Fibroblast of gingiva (primary cell): Measurements from ENCODE around the gene FGFR3.

Experiments used
- DNase-seq: peaks from one replicate; pipeline ENCODE4 v3.0.0-alpha.2; 2011; ENCODE audit warnings: low read depth

FGFR3 gene

DNA sequence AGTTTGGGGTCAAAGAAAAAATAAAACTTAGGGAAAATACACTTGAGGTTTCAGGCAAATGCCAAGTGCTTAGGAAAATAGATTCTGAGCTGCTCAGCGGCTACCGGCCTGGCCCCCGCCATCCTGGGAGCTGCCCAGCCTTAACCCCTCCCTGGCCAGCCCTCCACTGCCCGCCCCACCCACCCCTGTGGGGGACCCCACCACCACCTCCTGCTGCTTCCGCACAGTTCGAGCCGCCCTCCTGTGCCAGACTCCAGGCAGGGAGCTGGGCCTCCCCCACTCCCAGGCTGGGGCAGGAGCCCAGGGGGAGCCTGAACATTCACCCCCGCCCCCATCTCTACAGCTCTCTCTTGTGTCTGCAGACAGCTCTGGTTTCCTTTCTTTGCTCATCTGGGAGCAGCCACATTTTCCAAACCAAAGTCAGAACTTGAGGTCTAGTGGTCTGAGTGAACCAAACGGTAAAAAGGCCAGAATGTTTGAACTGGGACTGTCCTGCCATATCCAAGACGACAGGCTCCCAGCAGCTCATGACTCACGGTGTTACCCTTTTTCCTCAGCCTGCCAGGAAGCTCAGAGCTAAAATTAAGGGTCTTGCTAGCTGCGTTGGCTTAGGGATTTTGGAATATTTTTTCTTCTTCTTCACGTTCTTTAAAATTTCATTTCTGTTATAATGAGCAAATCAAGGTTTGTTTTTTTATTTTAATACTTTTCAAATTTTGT lies 4.7 kb upstream of the FGFR3 start:
- no peak for DNase-seq

DNA sequence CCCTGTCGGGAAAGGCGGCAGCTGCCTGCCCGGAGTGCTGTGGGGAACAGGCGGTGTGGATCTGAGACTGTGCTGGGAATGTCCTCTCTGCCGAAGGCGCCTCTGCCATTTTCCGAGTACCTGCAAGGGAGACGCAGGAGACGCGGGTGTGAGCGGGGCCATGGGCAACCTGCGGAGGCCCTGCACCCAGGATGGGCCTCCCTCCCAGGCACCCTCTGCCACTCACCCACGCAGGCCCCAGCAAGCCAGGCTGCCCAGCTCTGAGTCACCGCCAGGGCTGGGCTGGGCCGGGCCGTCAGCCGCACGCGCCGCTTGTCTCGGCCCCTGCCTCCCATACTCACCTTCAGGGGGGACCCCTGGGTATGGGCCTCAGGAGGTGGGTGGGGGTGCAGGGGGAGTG lies 3.5 kb upstream of the FGFR3 start:
- no peak for DNase-seq

DNA sequence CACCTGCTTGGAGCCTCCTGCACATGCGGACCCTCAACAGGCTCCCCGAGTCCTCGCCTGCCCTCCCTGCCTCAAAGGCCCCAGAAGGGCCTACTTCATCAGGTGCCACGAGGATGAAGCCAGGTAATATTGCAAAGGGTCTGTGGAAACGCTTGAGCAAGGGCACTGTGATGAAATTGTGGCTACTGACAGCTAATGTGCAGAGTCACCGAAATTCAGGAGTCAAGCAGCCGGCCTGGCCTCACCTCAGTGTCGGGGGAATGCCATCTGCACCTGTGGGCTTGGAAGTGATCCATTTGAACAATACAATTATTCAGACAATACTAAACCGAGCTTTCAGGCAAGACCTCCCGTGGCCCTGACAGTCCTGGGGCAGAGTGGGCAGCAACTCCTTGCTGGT lies 3.1 kb upstream of the FGFR3 start:
- no peak for DNase-seq

DNA sequence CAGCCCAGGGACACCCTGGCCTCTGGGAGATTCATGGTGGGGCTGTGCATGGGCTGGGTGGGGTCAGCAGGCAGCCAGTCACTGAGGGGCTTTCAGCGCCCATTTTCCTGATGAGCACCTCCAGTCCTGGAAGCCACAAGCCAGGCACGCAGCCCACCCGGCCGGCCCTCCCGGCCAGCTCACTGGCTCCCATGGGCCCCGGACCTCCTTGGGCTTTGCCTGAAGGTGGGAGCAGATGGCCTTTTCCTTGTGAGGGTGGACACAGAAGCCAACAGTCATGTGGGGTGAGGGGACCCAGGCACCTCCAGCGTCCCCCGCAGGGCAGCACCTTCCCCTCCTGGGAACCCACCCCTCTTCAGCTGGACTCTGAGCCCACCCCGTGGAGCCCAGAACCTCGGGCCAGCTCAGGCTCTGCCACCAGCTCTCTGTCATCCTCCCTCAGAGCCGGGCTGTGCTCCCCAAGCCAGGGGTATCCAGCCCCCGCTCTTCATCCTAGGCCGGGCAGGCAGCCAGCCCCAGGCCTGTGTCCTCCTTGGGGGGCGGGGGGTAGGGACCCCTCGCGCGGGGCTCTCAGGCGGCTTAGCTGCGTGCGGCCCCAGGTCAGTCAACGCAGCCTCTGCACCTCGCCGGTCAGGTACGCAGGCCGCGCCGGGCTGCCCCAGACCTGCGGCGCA lies 798 bp upstream of the FGFR3 start:
- DNase-seq = no peak

DNA sequence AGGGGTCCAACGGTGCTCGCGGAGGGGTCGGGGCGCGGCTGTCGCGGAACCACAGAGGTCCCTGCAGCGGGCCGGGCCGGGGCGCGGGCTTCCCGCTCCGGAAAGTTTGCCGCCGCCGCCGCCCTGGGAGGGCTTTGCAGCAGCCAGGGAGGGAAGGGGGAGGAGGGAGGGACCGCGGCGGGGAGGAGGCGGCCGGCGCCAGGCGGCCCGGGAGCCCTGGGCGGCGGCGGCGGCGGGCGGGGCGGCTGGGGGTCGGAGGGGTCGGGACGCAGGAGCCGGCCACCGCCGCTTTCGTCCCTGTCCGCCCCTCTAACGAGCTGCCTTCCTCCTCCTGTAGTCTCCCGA lies 375 bp downstream of the FGFR3 start:
- no peak for DNase-seq

DNA sequence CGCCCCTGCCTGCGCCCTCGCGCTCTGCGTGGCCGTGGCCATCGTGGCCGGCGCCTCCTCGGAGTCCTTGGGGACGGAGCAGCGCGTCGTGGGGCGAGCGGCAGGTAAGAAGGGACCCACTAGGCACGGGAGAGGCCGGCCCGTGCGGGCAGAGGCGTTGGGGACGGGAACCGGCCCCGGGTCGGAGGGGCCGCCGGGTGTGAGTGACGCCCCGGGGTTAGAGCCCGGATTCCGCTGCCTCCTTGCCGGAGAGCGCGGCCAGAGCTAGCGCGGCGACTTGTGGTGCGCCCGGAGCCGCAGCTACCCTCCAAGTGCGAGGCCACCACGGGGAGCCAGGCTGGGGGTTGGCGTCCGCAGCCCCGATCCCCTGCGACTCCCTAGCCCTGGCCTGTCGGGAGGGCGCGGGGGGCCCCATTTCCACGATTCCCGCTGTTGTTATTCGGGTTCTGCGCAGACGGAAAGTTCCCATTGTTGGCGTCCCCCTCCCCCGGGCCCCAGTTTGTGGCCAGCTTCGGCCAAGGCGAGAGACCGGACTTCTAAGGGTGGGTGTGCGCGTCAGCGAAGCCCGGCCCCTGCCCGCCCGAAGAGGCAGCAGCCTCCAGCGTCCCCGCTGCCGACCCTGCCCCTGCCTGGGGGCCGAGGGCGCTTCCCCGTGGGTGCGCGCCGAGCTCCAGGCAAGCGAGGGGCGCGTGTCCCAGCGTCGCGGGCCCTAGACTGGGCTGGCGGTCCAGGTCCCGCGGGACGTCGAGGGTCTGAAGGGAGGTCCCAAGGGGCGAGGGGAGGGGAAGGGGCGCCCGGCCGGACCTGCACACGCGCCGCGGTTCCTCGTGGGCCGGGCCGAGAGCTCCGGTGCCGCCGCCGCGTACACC lies 1.1 kb downstream of the FGFR3 start:
- no peak for DNase-seq

DNA sequence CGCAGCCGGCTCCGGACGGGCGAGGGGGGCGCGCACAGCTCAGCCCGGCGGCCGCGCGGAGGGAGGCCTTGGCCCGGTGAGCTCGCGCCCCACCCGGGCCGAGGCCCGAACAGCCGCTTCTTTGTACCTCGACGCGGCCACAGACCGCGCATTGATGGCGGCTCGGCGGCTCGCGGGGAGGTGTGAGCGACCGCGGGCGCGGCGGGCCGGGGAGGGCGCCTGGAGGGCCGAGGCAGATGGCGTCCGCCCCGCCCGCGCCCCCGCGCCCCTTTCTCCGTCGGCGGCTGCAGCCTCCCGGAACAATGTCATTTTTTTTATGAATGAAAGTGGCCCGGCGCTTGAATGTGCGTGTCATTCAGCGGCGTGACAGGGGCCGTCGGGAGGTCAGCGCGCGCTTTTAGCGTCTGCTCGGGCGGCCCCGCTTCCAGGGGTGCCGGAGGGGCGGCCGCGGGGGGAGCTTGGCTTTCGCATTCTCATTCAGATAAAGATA lies 1.8 kb downstream of the FGFR3 start:
- no peak for DNase-seq

DNA sequence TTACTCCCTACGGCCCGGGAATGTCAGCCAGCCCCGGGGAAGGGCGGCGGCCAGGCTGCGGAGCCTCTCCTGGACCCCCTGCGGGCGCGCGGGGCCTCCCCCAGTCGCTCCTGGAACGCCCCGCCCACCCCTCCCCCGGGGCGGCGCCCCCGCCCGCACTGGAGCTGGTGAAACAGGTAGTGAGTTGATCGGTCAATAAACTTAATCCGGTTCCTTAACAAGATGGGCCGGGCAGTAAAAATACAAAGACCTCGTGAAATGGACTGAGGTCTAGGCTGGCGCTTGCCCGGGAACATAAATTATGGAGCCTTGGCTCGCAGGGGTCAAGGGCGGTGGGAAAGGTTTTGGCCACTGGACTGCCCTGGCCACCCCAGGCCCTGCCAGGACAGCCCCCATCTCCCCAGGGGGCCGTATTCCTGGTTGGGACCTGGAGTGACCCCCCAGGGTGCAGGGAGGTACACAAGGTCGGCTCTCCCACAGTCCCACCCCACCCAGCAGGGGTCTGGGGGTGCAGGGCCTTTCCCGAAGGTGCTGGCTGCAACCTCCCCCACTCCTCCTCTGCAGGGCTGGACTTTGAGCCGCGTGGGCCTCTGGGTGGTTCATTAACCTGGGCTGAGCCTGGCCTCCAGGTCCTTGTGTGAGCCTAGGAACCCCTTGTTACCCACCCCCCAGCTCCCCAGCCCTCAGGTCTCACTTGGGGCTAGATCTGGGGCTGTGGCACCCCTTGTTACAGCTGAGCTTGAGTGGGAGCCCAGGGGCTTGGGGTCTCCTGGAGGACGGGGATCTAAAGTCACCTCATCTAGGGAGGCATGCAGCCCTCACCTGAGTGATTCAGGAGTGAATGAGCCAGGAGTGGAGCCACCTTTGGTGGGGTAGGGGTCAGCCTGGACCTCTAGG lies 2.5 kb downstream of the FGFR3 start:
- DNase-seq = no peak

DNA sequence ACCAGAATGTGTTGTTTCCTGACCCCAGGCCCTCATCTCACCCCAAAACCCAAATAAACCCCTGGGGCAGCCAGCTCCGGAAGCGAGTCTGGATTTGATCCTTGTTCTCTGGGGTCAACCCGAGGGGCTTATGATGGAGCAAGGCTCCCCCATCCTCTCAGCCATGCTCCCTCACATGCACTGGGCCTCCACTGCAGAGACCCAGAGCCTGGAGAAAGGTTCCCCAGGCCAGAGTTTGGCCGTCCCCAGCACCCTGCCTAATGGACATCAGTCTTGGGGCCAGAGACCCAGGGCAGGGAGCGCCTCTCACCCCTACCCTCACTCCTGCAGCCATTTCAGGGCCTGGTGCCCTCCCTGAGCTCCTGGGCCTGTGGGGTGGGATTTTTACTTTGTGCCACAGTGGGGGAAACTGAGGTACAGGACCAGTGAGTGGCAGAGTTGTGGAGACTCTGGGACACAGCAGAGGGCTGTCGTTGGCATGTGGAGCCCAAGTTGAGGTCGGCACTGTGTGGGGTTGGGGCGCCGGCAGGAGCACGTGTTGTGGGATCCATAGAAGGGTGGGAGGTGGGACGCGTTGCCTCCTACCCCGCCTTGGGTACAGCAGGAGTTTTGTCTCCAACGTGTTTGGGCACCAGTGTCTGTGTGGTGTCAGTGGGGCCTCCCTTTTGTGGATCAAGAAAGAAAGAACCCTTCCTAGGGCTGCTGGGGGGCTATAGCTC lies 3.6 kb downstream of the FGFR3 start:
- DNase-seq = no peak

DNA sequence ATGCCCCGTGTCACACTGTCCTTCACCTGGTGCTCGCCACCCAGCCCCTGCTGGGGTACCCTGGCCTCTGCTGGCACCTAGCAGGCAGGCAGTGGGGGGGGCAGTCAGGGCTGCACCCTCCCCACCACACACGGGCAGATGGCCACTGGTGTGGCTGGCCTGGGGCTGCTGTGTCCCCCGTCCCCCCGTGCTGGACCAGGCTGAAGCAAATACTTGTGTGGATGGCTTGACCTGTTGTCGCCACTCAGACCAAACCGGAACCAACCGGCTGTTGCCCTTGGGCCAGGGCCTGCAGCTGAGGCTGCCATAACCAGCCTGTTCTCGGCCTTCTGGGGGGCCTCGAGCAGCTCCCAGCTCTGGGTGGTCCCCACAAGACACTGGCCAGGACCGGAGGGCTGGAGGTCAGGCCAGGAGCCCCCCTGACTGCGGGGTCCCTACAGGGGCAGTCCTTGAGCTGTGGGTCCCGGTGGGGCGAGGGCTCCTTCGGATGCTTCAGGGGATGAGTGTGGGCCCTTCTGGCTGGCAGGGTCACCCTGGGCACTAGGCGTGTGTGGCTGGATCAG lies 4.3 kb downstream of the FGFR3 start:
- DNase-seq = no peak

DNA sequence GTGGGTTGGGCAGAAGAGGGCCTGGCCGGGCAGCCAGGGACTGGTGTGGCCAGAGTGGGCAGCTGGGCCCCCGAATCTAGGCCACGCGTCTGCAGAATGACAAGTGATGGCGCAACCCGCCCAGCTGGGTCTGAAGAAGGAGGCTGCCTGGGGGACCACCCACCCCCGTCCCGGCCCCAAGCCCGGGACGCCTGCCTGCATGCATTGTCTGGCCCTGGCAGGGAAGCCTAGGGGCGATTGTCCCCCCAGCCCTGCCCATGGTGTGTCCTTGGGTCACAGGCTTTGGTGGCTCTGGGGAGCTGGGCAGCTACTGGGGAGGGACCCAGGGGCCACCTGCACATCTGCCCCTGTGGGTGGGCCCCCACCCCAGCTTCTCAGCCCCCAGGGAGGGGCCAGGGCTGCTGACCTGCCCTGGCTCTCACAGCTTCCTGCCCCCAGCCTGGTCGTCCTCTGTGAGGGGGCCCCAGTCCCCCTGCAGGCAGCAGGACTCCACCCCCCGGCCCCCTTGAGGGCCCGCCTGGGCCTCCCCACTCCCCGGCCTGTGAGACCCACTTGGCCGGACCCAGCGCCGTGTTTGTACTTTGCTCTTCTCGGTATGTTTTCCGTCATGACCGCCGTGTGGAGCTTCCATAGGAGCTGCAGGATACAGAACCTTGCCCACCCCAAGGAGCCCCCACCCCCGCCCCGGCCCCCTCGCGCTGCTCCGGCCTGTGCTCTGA lies 4.9 kb downstream of the FGFR3 start:
- DNase-seq = no peak

DNA sequence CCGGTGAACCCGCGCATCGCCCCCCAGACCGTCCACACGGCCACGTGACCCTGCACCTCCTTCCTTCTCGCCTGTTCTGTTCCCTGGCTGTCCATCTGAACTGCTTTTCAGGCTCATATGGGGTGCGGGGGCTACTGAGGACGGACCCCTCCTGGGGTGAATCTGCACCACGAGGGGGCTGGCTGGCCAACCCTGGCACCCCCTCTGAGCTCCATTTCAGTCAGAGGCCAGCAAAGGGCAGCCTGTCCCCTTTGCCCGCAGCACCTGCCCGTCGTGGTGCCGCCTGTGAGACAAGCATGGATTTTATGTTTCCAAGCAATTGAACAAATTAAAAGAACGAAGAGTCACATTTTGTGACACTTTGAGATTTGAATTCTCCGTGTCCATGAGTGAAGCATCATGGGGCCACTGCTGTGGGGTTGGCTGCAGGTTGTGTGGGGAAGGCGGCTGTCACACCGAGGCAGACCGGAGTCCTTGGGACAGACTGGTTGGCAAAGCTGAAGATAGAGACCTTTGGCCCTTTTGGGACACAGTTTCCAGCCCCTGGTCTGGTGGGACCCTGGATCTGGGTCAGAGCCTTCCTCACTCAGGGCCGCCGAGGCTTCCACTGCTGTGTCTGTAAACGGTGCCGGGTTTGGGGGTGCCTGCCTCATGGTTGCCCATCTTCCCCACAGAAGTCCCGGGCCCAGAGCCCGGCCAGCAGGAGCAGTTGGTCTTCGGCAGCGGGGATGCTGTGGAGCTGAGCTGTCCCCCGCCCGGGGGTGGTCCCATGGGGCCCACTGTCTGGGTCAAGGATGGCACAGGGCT lies 5.7 kb downstream of the FGFR3 start:
- DNase-seq = no peak

DNA sequence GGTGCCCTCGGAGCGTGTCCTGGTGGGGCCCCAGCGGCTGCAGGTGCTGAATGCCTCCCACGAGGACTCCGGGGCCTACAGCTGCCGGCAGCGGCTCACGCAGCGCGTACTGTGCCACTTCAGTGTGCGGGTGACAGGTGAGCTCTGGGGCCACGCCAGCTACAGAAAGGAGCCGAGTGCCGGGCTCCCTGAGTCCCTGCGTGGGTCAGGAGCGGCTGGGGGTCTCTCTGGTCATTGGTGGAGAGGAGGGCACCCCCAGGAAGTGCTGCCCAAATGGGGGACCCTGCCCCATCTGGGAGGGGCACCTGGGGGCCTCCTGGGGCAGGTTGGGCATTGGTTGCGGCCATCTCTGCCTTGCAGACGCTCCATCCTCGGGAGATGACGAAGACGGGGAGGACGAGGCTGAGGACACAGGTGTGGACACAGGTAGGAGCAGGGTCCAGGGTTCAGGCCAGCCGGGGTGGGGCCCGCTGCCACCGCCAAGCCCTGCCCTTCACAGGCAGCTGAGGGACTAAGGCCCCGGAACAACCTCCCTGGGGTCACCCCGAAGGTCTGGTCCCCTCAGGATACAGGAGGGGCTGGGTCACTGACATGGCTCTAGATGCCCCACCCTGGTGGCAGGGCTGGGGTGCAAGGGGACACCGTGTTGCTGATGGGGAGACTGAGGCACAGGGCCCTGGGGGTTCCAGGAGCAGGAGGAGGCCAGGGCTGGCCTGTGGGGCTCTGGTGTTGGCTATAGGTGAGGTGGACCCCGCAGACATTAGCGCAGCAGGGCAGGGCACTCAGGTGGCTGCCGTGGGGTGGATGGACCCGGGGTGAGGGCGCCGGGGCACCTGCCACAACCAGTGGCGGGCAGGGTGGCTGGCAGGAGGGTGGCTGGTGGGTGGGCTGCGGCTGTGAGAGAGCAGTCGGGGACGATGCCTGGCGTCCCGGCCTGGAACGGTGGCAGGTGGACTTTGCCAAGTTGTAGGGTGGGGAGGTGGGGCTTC lies 6.6 kb downstream of the FGFR3 start:
- DNase-seq = no peak

DNA sequence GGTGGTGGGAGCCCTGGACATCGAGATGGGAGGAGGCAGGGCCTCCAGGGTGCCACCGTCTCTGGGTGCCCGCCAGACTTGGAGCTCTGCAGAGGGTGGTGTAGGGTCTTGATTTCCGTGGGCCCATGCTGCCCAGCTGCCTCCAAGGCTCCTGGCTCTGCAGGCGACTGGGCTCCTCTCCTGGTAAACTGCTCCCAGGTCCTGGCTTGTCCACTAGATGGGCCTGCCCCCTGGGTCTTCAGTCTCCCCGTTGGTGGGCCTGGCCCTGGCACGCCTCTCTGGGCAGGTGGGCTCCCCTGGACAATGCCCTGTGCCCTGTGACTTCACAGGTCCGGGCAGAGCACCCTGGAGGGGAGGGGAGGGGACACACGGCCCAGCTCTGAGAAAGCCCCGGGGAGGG lies 7.7 kb downstream of the FGFR3 start:
- no peak for DNase-seq

DNA sequence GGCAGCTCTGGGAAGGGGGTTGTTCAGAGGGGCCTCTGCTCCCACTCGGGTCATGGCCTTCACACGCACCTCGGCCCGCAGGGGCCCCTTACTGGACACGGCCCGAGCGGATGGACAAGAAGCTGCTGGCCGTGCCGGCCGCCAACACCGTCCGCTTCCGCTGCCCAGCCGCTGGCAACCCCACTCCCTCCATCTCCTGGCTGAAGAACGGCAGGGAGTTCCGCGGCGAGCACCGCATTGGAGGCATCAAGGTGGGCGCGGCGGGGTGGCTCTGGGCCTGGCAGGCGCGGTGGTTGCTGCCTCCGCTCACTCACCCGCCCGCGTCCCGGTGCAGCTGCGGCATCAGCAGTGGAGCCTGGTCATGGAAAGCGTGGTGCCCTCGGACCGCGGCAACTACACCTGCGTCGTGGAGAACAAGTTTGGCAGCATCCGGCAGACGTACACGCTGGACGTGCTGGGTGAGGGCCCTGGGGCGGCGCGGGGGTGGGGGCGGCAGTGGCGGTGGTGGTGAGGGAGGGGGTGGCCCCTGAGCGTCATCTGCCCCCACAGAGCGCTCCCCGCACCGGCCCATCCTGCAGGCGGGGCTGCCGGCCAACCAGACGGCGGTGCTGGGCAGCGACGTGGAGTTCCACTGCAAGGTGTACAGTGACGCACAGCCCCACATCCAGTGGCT lies 8.3 kb downstream of the FGFR3 start:
- DNase-seq = no peak

DNA sequence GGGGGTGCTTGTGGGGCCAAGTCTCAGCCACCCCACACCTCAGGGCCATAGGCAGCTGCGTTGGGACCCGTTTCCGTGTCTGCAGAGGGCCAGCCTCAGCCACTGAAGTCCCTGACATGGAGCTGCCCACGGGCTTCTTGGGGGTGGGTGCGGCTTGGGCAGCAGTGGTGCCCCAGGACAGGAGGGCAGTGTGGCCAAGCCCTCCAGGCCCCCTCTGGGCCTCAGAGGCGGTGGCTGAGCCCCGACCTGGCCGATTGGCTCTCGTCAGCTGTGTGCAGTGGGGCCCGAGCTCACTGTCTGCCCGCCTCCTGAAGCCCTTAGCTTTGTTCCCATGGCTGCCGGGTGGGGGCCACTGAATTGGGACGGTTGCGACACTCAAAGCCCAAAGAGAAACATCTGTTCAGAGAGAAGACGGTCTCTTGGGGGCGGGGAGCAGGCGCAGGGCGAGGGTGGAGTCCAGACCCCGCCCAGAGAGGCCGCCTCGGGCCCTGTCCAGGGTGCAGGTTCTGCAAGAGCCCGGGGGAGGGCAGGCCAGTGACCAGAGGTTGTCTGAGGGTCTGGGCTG lies 9.1 kb downstream of the FGFR3 start:
- DNase-seq = peak; percentile 72
